CD4-positive, alpha-beta T cell treated with Interleukin-10 for 1 hour (primary cell): ENCODE results near the gene SRGAP1.

Experiments used
- DNase-seq: peaks from one replicate; pipeline ENCODE4 v3.0.0-alpha.2; 2020

SRGAP1 gene

GRCh38 chr12:63912651-63913050 lies 68.2 kb downstream of the SRGAP1 start:
- no peak for DNase-seq

GRCh38 chr12:63913929-63914328 lies 69.4 kb downstream of the SRGAP1 start:
- no peak for DNase-seq

- DNase-seq = no peak
These were observed 70.8 kb downstream of the SRGAP1 start for GRCh38 chr12:63915105-63915800.

GRCh38 chr12:63916561-63917476 lies 72.3 kb downstream of the SRGAP1 start:
- no peak for DNase-seq

GRCh38 chr12:63917477-63917862 lies 73.0 kb downstream of the SRGAP1 start:
- no peak for DNase-seq

GRCh38 chr12:63917864-63918799 lies 73.6 kb downstream of the SRGAP1 start:
- peak; percentile 15 for DNase-seq

- no peak for DNase-seq
These were observed 74.3 kb downstream of the SRGAP1 start for GRCh38 chr12:63918800-63919300.

GRCh38 chr12:63919756-63920155 lies 75.3 kb downstream of the SRGAP1 start:
- DNase-seq = no peak

GRCh38 chr12:63921157-63921556 lies 76.7 kb downstream of the SRGAP1 start:
- no peak for DNase-seq

GRCh38 chr12:63922474-63922873 lies 78.0 kb downstream of the SRGAP1 start:
- DNase-seq = no peak

- no peak for DNase-seq
These were observed 80.3 kb downstream of the SRGAP1 start for GRCh38 chr12:63924781-63925180.

- no peak for DNase-seq
These were observed 83.0 kb downstream of the SRGAP1 start for GRCh38 chr12:63927511-63927910.

- DNase-seq = no peak
These were observed 83.8 kb downstream of the SRGAP1 start for GRCh38 chr12:63928305-63928704.

- no peak for DNase-seq
These were observed 84.9 kb downstream of the SRGAP1 start for GRCh38 chr12:63929426-63929825.

- DNase-seq = no peak
These were observed 86.5 kb downstream of the SRGAP1 start for GRCh38 chr12:63930971-63931370.

GRCh38 chr12:63931703-63932102 lies 87.2 kb downstream of the SRGAP1 start:
- DNase-seq = no peak

GRCh38 chr12:63934936-63935335 lies 90.4 kb downstream of the SRGAP1 start:
- DNase-seq = no peak

GRCh38 chr12:63935361-63935760 lies 90.9 kb downstream of the SRGAP1 start:
- DNase-seq = no peak

GRCh38 chr12:63937378-63938316 lies 93.1 kb downstream of the SRGAP1 start:
- DNase-seq = no peak

GRCh38 chr12:63940310-63941005 lies 96.0 kb downstream of the SRGAP1 start:
- no peak for DNase-seq
